Brain microvascular endothelial cell (primary cell): Measurements from ENCODE around the gene CNST.

ENCODE experiments used
- DNase-seq: peaks from one replicate; pipeline ENCODE4 v3.0.0-alpha.2; 2020
- H3K27ac ChIP-seq: fragments of 250-450 bp; sonication (Bioruptor Pico); 2 replicates; pipeline ENCODE4 v1.5.1; 2020; ENCODE audit warnings: mild to moderate bottlenecking, moderate library complexity
- H3K27me3 ChIP-seq: fragments of 250-450 bp; sonication (Bioruptor Pico); replicated peaks from 2 replicates; pipeline ENCODE4 v1.5.1; 2020; ENCODE audit warnings: mild to moderate bottlenecking
- H3K36me3 ChIP-seq: fragments of 250-450 bp; sonication (Bioruptor Pico); replicated peaks from 2 replicates; pipeline ENCODE4 v1.5.1; 2020; ENCODE audit warnings: mild to moderate bottlenecking
- H3K4me3 ChIP-seq: 2 replicates; pipeline ENCODE4 v1.5.1; 2011; ENCODE audit warnings: low read depth, mild to moderate bottlenecking, control low read depth, low read length, moderate library complexity
- CTCF ChIP-seq: IDR thresholded peaks from 2 replicates; pipeline ENCODE4 v1.5.1; 2011; ENCODE audit warnings: low read depth, mild to moderate bottlenecking, moderate library complexity, low read length, control low read depth, inconsistent platforms; ENCODE audit errors: missing control alignments
- in situ Hi-C: cut with HindIII; loops from 2 replicates; pipeline ENCODE4 v1.10.0; 2017; ENCODE audit warnings: low sequenced_read_pairs, low pct_ligation_motif_present

CNST gene

GRCh38 chr1:246695136-246695535 lies 128.9 kb downstream of the CNST start:
- no peak for DNase-seq
- Histone ChIP-seq H3K27ac (no peak overlapping the region), H3K27me3 (no peaks in the 10 kb centered on the region), H3K36me3 (no peaks in the 10 kb centered on the region), H3K4me3 (no peak overlapping the region)
- in situ Hi-C loops: no loop called here
- no peak for TF ChIP-seq CTCF

GRCh38 chr1:246695666-246696065 lies 129.4 kb downstream of the CNST start:
- in situ Hi-C loops: no loop called here
- no peaks in the 10 kb centered on the region for H3K36me3 ChIP-seq

GRCh38 chr1:246698466-246699094 lies 132.3 kb downstream of the CNST start:
- DNase-seq: no peak
- no peak for TF ChIP-seq CTCF
- in situ Hi-C loops: no loop called here
- Histone ChIP-seq H3K27me3 (no peaks in the 10 kb centered on the region), H3K4me3 (peak overlapping the region; percentile 36), H3K36me3 (no peaks in the 10 kb centered on the region), H3K27ac (peak overlapping the region; percentile 10)

More at GRCh38 chr1:246695666-246696065, 129.4 kb downstream of the CNST start:
- TF ChIP-seq CTCF: no peak
- Histone ChIP-seq H3K4me3 (no peak overlapping the region), H3K27me3 (no peaks in the 10 kb centered on the region), H3K27ac (no peak overlapping the region)
- DNase-seq: no peak

GRCh38 chr1:246699095-246699735 lies 133.0 kb downstream of the CNST start:
- peak overlapping the region; percentile 10 for H3K27ac ChIP-seq
- no peaks in the 10 kb centered on the region for H3K36me3 ChIP-seq
- no peaks in the 10 kb centered on the region for H3K27me3 ChIP-seq
- TF ChIP-seq CTCF: peak; percentile 95
- peak overlapping the region; percentile 36 for H3K4me3 ChIP-seq
- in situ Hi-C loops: no loop called here
- DNase-seq: peak; percentile 93

- Histone ChIP-seq H3K27me3 (no peaks in the 10 kb centered on the region), H3K36me3 (no peaks in the 10 kb centered on the region), H3K4me3 (no peak overlapping the region), H3K27ac (no peak overlapping the region)
- no peak for TF ChIP-seq CTCF
- DNase-seq: no peak
- in situ Hi-C loops: no loop called here
Measured at GRCh38 chr1:246703581-246703980, 137.3 kb downstream of the CNST start.
